NB4 (cell line): ENCODE measurements around the gene UNC119B.

Experiments used
- DNase-seq: peaks from one replicate; pipeline ENCODE4 v3.0.0; 2010; ENCODE audit warnings: low read depth
- H3K4me3 ChIP-seq: one replicate; pipeline ENCODE4 v1.5.1; 2011; ENCODE audit warnings: mild to moderate bottlenecking, low read depth, low read length, moderate library complexity
- MYC ChIP-seq: IDR thresholded peaks from 2 replicates; pipeline ENCODE4 v1.6.1; 2011; ENCODE audit warnings: low read depth, low read length
- POLR2A ChIP-seq: IDR thresholded peaks from 2 replicates; pipeline ENCODE4 v1.6.1; 2011; ENCODE audit warnings: mild to moderate bottlenecking; ENCODE audit not compliant: insufficient read length; ENCODE audit errors: extremely low read depth
- TF ChIP-seq, protein P1 (sequence below): IDR thresholded peaks from 2 replicates; pipeline ENCODE4 v1.6.1; 2011; ENCODE audit warnings: low read depth, low read length
- TF ChIP-seq, protein P2 (sequence below): IDR thresholded peaks from one replicate; pipeline ENCODE4 v1.5.1; 2012; ENCODE audit warnings: low read depth, low read length

UNC119B gene

GRCh38 chr12:120736404-120737331 lies 26.4 kb downstream of the UNC119B start:
- TF ChIP-seq, protein P1, sequence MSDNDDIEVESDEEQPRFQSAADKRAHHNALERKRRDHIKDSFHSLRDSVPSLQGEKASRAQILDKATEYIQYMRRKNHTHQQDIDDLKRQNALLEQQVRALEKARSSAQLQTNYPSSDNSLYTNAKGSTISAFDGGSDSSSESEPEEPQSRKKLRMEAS: no peak
- no peak for TF ChIP-seq POLR2A
- TF ChIP-seq, protein P2, sequence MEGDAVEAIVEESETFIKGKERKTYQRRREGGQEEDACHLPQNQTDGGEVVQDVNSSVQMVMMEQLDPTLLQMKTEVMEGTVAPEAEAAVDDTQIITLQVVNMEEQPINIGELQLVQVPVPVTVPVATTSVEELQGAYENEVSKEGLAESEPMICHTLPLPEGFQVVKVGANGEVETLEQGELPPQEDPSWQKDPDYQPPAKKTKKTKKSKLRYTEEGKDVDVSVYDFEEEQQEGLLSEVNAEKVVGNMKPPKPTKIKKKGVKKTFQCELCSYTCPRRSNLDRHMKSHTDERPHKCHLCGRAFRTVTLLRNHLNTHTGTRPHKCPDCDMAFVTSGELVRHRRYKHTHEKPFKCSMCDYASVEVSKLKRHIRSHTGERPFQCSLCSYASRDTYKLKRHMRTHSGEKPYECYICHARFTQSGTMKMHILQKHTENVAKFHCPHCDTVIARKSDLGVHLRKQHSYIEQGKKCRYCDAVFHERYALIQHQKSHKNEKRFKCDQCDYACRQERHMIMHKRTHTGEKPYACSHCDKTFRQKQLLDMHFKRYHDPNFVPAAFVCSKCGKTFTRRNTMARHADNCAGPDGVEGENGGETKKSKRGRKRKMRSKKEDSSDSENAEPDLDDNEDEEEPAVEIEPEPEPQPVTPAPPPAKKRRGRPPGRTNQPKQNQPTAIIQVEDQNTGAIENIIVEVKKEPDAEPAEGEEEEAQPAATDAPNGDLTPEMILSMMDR: no peak
- TF ChIP-seq MYC: no peak
- no peak overlapping the region for H3K4me3 ChIP-seq
- DNase-seq: no peak

GRCh38 chr12:120737557-120738251 lies 27.4 kb downstream of the UNC119B start:
- no peak overlapping the region for H3K4me3 ChIP-seq
- TF ChIP-seq, protein P1: no peak
- TF ChIP-seq POLR2A: no peak
- no peak for TF ChIP-seq MYC
- TF ChIP-seq, protein P2: no peak
- DNase-seq: no peak

DNA sequence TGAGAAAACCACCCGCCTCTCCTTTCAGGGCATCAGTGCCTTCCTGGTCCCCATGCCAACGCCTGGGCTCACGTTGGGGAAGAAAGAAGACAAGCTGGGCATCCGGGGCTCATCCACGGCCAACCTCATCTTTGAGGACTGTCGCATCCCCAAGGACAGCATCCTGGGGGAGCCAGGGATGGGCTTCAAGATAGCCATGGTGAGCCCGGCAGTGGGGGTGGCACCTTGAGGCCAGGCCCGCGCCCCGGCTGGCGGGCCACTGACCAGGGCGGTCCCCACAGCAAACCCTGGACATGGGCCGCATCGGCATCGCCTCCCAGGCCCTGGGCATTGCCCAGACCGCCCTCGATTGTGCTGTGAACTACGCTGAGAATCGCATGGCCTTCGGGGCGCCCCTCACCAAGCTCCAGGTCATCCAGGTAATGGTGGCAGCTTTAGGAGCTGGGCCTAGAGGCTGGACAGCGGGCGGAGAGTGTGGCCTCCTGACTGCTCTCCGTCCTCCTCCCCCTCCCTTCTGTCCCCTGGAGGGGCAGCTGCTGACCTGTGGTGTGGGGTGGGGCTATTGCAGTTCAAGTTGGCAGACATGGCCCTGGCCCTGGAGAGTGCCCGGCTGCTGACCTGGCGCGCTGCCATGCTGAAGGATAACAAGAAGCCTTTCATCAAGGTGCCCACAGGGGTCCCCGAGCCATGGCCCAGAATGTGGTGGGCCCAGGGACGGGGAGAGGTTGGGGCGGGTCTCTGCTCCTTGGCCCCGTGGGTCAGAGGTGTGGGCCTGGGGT lies 28.2 kb downstream of the UNC119B start:
- TF ChIP-seq, protein P2: no peak
- no peak overlapping the region for H3K4me3 ChIP-seq
- no peak for DNase-seq

DNA sequence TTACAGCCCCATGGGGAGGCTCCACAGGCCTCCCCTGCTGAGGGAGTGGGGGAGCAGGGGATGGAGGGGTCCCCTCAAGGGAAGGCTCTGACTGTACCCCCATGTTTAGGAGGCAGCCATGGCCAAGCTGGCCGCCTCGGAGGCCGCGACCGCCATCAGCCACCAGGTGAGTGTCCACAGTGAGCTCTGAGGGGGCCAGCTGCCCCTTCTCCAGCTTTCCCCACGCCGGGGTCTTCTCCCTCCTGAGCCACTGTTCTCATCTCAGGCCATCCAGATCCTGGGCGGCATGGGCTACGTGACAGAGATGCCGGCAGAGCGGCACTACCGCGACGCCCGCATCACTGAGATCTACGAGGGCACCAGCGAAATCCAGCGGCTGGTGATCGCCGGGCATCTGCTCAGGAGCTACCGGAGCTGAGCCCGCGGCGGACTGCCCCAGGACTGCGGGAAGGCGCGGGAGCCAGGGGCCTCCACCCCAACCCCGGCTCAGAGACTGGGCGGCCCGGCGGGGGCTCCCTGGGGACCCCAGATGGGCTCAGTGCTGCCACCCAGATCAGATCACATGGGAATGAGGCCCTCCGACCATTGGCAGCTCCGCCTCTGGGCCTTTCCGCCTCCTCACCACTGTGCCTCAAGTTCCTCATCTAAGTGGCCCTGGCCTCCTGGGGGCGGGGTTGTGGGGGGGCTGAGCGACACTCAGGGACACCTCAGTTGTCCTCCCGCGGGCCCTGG lies 28.9 kb downstream of the UNC119B start:
- peak; percentile 60 for DNase-seq
- H3K4me3 ChIP-seq: no peak overlapping the region
- TF ChIP-seq, protein P1: no peak
- TF ChIP-seq POLR2A (no peak), MYC (no peak)
- TF ChIP-seq, protein P2: no peak

DNA sequence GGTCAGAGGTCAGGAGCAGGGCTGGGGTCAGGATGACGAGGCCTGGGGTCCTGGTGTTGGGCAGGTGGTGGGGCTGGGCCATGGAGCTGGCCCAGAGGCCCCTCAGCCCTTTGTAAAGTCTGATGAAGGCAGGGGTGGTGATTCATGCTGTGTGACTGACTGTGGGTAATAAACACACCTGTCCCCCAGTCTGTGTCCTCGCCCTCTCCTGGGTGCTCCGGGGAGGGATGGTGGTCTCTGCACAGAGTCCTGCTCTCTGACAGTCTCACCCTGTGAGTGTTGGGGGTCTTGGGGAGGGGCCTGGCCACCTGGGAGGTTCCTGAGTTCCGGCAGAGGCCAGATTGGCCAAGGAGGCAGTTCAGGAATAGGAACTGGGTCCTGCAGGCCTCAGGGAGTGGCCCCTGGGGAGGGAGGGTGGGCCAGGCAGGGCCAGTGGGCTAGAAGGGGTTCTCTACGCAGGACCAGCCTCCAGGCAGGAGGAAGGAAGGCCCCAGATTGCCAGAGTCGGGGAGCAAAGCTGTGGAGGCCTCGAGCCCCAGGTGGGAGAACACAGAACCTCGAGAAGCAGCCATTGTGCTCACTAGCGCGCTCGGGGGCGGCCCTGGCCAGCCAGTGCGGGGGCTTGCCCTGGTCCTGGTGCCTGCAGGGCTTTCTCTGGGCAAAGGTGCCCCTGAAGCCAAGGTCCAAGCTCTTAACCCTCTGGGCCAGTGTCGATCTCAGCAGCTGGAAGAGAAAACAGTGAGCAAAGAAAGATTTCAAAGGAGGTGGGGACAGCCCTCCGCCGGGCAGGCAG lies 29.8 kb downstream of the UNC119B start:
- no peak for DNase-seq
- H3K4me3 ChIP-seq: no peak overlapping the region
- TF ChIP-seq, protein P1: no peak
- TF ChIP-seq, protein P2: no peak
- TF ChIP-seq POLR2A (no peak), MYC (no peak)
